DOHH2 (cell line): ENCODE measurements around the gene IFT122.

Experiments used
- CTCF ChIP-seq: fragments of 200-600 bp; sonication (generic); IDR thresholded peaks from one replicate; pipeline ENCODE4 v1.5.1; 2014; ENCODE audit warnings: antibody characterized with exemption, mild to moderate bottlenecking, low read depth, low read length; ENCODE audit not compliant: poor library complexity, severe bottlenecking
- EZH2phosphoT487 ChIP-seq: fragments of 200-600 bp; sonication (generic); IDR thresholded peaks from 2 replicates; pipeline ENCODE4 v1.6.1; 2017; ENCODE audit warnings: borderline replicate concordance, mild to moderate bottlenecking, antibody characterized with exemption, low read length, moderate library complexity, mixed read lengths

- TF ChIP-seq CTCF (no peak), EZH2phosphoT487 (no peak)
Measured at GRCh38 chr3:129536804-129537203, 96.8 kb downstream of the IFT122 start.
